Astrocyte (in vitro differentiated cells and primary cell): ENCODE data around the gene ASPRV1. TPM values are rescaled to one million over a fixed set of nuclear protein-coding genes. Genes with fewer than 3 reads are reported as not detected.

Experiments
- DNase-seq: peaks from one replicate; pipeline ENCODE4 v3.0.0-alpha.2; 2010; ENCODE audit warnings: low read depth
- FAIRE-seq: peaks from 2 replicates; lab custom pipeline; 2011; peaks lifted over from hg19 to GRCh38; lab: Jason Lieb, UNC
- H2AFZ ChIP-seq: 2 replicates; pipeline ENCODE4 v1.6.0; 2012; ENCODE audit warnings: low read depth, low read length, inconsistent platforms
- H3K27ac ChIP-seq: 2 replicates; pipeline ENCODE4 v1.5.1; 2011; ENCODE audit warnings: low read depth, low read length, inconsistent platforms
- H3K27me3 ChIP-seq: 2 replicates; pipeline ENCODE4 v1.6.0; 2011; ENCODE audit warnings: low read length, inconsistent platforms; ENCODE audit not compliant: insufficient read depth
- H3K36me3 ChIP-seq: 2 replicates; pipeline ENCODE4 v1.5.1; 2011; ENCODE audit warnings: low read length, inconsistent platforms; ENCODE audit not compliant: insufficient read depth
- H3K4me1 ChIP-seq: 2 replicates; pipeline ENCODE4 v1.5.1; 2011; ENCODE audit warnings: low read length, inconsistent platforms; ENCODE audit not compliant: insufficient read depth
- H3K4me2 ChIP-seq: 2 replicates; pipeline ENCODE4 v1.6.0; 2012; ENCODE audit warnings: low read length, inconsistent platforms
- H3K4me3 ChIP-seq: 2 replicates; pipeline ENCODE4 v1.5.1; 2011; ENCODE audit warnings: low read depth, mild to moderate bottlenecking, low read length, inconsistent platforms; ENCODE audit not compliant: insufficient read depth
- H3K79me2 ChIP-seq: 2 replicates; pipeline ENCODE4 v1.6.0; 2012; ENCODE audit warnings: mild to moderate bottlenecking, low read length, inconsistent platforms; ENCODE audit not compliant: insufficient read depth
- H3K9ac ChIP-seq: 2 replicates; pipeline ENCODE4 v1.6.0; 2012; ENCODE audit warnings: mild to moderate bottlenecking, low read length, inconsistent platforms
- H3K9me3 ChIP-seq: 2 replicates; pipeline ENCODE4 v1.5.1; 2012; ENCODE audit warnings: low read depth, mild to moderate bottlenecking, low read length, inconsistent platforms; ENCODE audit not compliant: insufficient read depth
- H4K20me1 ChIP-seq: 2 replicates; pipeline ENCODE4 v1.6.0; 2012; ENCODE audit warnings: low read length, inconsistent platforms; ENCODE audit not compliant: insufficient read depth
- H3K27ac Mint-ChIP-seq: one replicate; pipeline ENCODE4 v1.8.0; 2021; ENCODE audit warnings: mild to moderate bottlenecking, mixed read lengths; ENCODE audit not compliant: unreplicated experiment
- H3K27me3 Mint-ChIP-seq: one replicate; pipeline ENCODE4 v1.8.0; 2021; ENCODE audit warnings: low read depth, mixed read lengths; ENCODE audit not compliant: unreplicated experiment
- H3K36me3 Mint-ChIP-seq: one replicate; pipeline ENCODE4 v1.8.0; 2021; ENCODE audit warnings: low read depth, mixed read lengths; ENCODE audit not compliant: unreplicated experiment
- H3K4me1 Mint-ChIP-seq: one replicate; pipeline ENCODE4 v1.8.0; 2021; ENCODE audit warnings: low read depth, mixed read lengths; ENCODE audit not compliant: unreplicated experiment
- H3K4me3 Mint-ChIP-seq: one replicate; pipeline ENCODE4 v1.8.0; 2021; ENCODE audit warnings: mild to moderate bottlenecking, moderate library complexity, mixed read lengths; ENCODE audit not compliant: unreplicated experiment
- H3K9me3 Mint-ChIP-seq: one replicate; pipeline ENCODE4 v1.8.0; 2021; ENCODE audit warnings: mild to moderate bottlenecking, mixed read lengths; ENCODE audit not compliant: unreplicated experiment
- CTCF ChIP-seq: IDR thresholded peaks from 2 replicates; pipeline ENCODE4 v1.5.1; 2011; ENCODE audit warnings: low read depth, mild to moderate bottlenecking, inconsistent platforms, low read length, moderate library complexity; ENCODE audit not compliant: insufficient read depth
- EZH2 ChIP-seq: IDR thresholded peaks from 2 replicates; pipeline ENCODE4 v1.6.1; 2012; ENCODE audit warnings: mild to moderate bottlenecking, low read length, inconsistent platforms; ENCODE audit not compliant: insufficient read depth
- total RNA-seq: library from RNA; stranded (reverse); gene quantifications from 2 replicates; pipeline ENCODE4 v1.2.1, GENCODE V29; 2021

ASPRV1 gene
- total RNA-seq, 1 donor from 2014 or later = 0.23 TPM

GRCh38 chr2:70006447-70006784, 45.0 kb upstream of the ASPRV1 start:
- Histone ChIP-seq H3K9ac (no peak overlapping the region), H3K9me3 (no peaks in the 10 kb centered on the region), H3K27me3 (no peaks in the 10 kb centered on the region), H3K79me2 (no peaks in the 10 kb centered on the region), H2AFZ (no peak overlapping the region), H3K4me1 (no peaks in the 10 kb centered on the region), H3K36me3 (no peaks in the 10 kb centered on the region), H3K4me3 (no peak overlapping the region), H3K4me2 (no peak overlapping the region), H3K27ac (no peak overlapping the region), H4K20me1 (no peaks in the 10 kb centered on the region)
- Mint-ChIP-seq H3K9me3 (peaks cover 1% of the 10 kb centered on the region), H3K36me3 (peaks cover 4% of the 10 kb centered on the region), H3K27ac (no peak overlapping the region), H3K4me3 (no peak overlapping the region), H3K4me1 (peaks cover 3% of the 10 kb centered on the region), H3K27me3 (peaks cover 2% of the 10 kb centered on the region)
- no peak for FAIRE-seq
- no peak for TF ChIP-seq CTCF
- TF ChIP-seq EZH2 = no peak
- no peak for DNase-seq

GRCh38 chr2:70005752-70006446, 44.5 kb upstream of the ASPRV1 start:
- H3K4me3 ChIP-seq = no peak overlapping the region
- no peak overlapping the region for H3K9ac ChIP-seq
- H3K9me3 ChIP-seq = no peaks in the 10 kb centered on the region
- TF ChIP-seq CTCF (no peak), EZH2 (no peak)
- H4K20me1 ChIP-seq = no peaks in the 10 kb centered on the region
- H3K4me1 Mint-ChIP-seq = peaks cover 3% of the 10 kb centered on the region
- peaks cover 4% of the 10 kb centered on the region for H3K36me3 Mint-ChIP-seq
- no peaks in the 10 kb centered on the region for H3K27me3 ChIP-seq
- no peaks in the 10 kb centered on the region for H3K79me2 ChIP-seq
- FAIRE-seq (no peak), DNase-seq (no peak)
- no peak overlapping the region for H2AFZ ChIP-seq
- no peak overlapping the region for H3K4me3 Mint-ChIP-seq
- H3K4me2 ChIP-seq = no peak overlapping the region
- H3K27ac Mint-ChIP-seq = no peak overlapping the region
- peaks cover 2% of the 10 kb centered on the region for H3K27me3 Mint-ChIP-seq
- no peaks in the 10 kb centered on the region for H3K36me3 ChIP-seq
- H3K9me3 Mint-ChIP-seq = no peaks in the 10 kb centered on the region
- H3K27ac ChIP-seq = no peak overlapping the region
- no peaks in the 10 kb centered on the region for H3K4me1 ChIP-seq

GRCh38 chr2:70005216-70005615, 43.8 kb upstream of the ASPRV1 start:
- no peaks in the 10 kb centered on the region for H3K79me2 ChIP-seq
- no peak for TF ChIP-seq EZH2
- TF ChIP-seq CTCF = no peak
- no peaks in the 10 kb centered on the region for H3K27me3 ChIP-seq
- H3K36me3 Mint-ChIP-seq = peaks cover 3% of the 10 kb centered on the region
- H3K27me3 Mint-ChIP-seq = peaks cover 2% of the 10 kb centered on the region
- no peak overlapping the region for H3K27ac ChIP-seq
- DNase-seq (no peak), FAIRE-seq (no peak)
- peaks cover 2% of the 10 kb centered on the region for H3K4me1 Mint-ChIP-seq
- H4K20me1 ChIP-seq = no peaks in the 10 kb centered on the region
- H3K9ac ChIP-seq = no peak overlapping the region
- no peaks in the 10 kb centered on the region for H3K9me3 ChIP-seq
- H3K36me3 ChIP-seq = no peaks in the 10 kb centered on the region
- no peak overlapping the region for H3K4me3 Mint-ChIP-seq
- no peak overlapping the region for H3K4me3 ChIP-seq
- H2AFZ ChIP-seq = no peak overlapping the region
- no peaks in the 10 kb centered on the region for H3K4me1 ChIP-seq
- no peaks in the 10 kb centered on the region for H3K9me3 Mint-ChIP-seq
- no peak overlapping the region for H3K4me2 ChIP-seq
- no peak overlapping the region for H3K27ac Mint-ChIP-seq
